ENCODE results near the gene PTPRE.

The PTPRE gene

DNA sequence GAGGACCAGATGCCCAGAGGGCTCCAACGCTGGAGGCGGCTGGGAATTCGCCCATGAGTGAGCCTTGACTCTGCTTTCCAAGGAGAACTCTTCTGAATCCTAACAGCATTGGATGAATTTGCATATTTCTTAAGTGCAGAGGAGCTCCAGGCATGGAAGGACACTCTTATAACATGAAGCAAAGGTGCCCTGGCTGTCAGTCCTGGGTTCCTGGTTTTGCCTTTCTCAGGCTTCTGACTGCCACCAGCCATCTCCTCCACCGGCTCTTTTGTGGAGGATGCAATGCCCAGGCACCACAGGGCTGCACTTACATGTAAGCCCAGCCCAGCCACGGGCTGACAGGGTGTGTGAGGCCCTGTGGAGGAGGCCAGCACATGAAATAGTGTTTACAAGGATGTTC, 22.4 kb upstream of the PTPRE start:
- no peak overlapping the region for H3K4me2 ChIP-seq (ENCODE audit: low read length)
- no peak overlapping the region for H3K4me3 ChIP-seq (ENCODE audit: low read length)
- no peaks in the 10 kb centered on the region for H3K9me2 ChIP-seq (replicated peaks; ENCODE audit: control insufficient read depth, low read length)
- H3K27me3 ChIP-seq (ENCODE audit: control insufficient read depth, low read length), result no peaks in the 10 kb centered on the region
- H3K9me3 ChIP-seq (ENCODE audit: control insufficient read depth, insufficient read depth, low read length), result no peaks in the 10 kb centered on the region
- TF ChIP-seq EZH2phosphoT487 (IDR thresholded peaks at IDR 0.05; ENCODE audit: borderline replicate concordance, low read length), result no peak
- TF ChIP-seq, protein P1, sequence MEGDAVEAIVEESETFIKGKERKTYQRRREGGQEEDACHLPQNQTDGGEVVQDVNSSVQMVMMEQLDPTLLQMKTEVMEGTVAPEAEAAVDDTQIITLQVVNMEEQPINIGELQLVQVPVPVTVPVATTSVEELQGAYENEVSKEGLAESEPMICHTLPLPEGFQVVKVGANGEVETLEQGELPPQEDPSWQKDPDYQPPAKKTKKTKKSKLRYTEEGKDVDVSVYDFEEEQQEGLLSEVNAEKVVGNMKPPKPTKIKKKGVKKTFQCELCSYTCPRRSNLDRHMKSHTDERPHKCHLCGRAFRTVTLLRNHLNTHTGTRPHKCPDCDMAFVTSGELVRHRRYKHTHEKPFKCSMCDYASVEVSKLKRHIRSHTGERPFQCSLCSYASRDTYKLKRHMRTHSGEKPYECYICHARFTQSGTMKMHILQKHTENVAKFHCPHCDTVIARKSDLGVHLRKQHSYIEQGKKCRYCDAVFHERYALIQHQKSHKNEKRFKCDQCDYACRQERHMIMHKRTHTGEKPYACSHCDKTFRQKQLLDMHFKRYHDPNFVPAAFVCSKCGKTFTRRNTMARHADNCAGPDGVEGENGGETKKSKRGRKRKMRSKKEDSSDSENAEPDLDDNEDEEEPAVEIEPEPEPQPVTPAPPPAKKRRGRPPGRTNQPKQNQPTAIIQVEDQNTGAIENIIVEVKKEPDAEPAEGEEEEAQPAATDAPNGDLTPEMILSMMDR (IDR thresholded peaks at IDR 0.05; ENCODE audit: low read depth, low read length, poor library complexity, severe bottlenecking), result no peak
- no peak overlapping the region for H3K27ac ChIP-seq (ENCODE audit: low read depth, low read length)
- H3F3A ChIP-seq (ENCODE audit: control insufficient read depth, insufficient read depth), result no peaks in the 10 kb centered on the region
- no peaks in the 10 kb centered on the region for H3K79me2 ChIP-seq (ENCODE audit: control insufficient read depth, low read length)
- no peaks in the 10 kb centered on the region for H4K20me1 ChIP-seq (ENCODE audit: control insufficient read depth, insufficient read depth, low read depth, low read length)
- H3K36me3 ChIP-seq (ENCODE audit: control insufficient read depth, low read length), result no peaks in the 10 kb centered on the region
- no peaks in the 10 kb centered on the region for H3K4me1 ChIP-seq (ENCODE audit: control insufficient read depth, low read length)

DNA sequence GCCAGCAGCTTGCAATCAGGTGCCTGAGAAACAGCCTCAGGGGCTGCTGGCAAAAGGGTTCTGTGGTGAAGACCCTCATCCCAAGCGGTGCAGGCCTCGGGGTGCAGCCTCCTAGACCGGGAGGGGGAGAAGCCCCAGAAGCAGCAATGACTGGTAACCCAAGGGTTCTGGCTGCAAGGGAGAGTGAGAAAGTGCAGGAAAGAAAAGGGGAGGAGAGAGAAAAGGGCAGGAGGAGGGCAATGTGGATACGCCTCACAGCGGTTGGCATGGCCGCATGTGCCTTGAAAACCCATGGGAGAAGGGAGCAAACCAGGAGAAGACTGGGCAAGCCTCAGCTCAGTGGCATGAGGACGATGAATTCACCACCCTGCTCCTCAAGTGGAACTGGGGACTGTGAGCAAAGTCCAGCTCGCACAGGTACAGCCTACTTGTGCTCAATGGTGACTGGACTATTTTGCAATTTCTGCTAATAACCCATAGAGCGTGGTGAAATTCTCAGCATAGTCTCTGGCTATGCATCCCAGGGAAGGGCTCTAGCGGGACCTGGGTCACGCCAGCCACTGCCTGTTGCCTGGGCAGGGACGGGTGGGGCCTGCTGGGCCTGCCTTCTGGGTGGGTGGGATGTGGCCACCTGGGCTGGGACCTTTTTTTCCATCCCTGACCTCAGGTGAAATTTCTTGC, 20.4 kb upstream of the PTPRE start:
- Histone ChIP-seq H3K9me2 (replicated peaks; ENCODE audit: control insufficient read depth, low read length) (no peaks in the 10 kb centered on the region), H3K36me3 (ENCODE audit: control insufficient read depth, low read length) (no peaks in the 10 kb centered on the region), H3K9me3 (ENCODE audit: control insufficient read depth, insufficient read depth, low read length) (no peaks in the 10 kb centered on the region), H3K4me2 (ENCODE audit: low read length) (no peak overlapping the region), H3K4me3 (ENCODE audit: low read length) (no peak overlapping the region), H3K79me2 (ENCODE audit: control insufficient read depth, low read length) (no peaks in the 10 kb centered on the region), H3F3A (ENCODE audit: control insufficient read depth, insufficient read depth) (no peaks in the 10 kb centered on the region), H3K27ac (ENCODE audit: low read depth, low read length) (no peak overlapping the region), H3K4me1 (ENCODE audit: control insufficient read depth, low read length) (no peaks in the 10 kb centered on the region), H3K27me3 (ENCODE audit: control insufficient read depth, low read length) (no peaks in the 10 kb centered on the region), H4K20me1 (ENCODE audit: control insufficient read depth, insufficient read depth, low read depth, low read length) (no peaks in the 10 kb centered on the region)
- TF ChIP-seq, protein P1 (IDR thresholded peaks at IDR 0.05; ENCODE audit: low read depth, low read length, poor library complexity, severe bottlenecking), result no peak
- no peak for TF ChIP-seq EZH2phosphoT487 (IDR thresholded peaks at IDR 0.05; ENCODE audit: borderline replicate concordance, low read length)

DNA sequence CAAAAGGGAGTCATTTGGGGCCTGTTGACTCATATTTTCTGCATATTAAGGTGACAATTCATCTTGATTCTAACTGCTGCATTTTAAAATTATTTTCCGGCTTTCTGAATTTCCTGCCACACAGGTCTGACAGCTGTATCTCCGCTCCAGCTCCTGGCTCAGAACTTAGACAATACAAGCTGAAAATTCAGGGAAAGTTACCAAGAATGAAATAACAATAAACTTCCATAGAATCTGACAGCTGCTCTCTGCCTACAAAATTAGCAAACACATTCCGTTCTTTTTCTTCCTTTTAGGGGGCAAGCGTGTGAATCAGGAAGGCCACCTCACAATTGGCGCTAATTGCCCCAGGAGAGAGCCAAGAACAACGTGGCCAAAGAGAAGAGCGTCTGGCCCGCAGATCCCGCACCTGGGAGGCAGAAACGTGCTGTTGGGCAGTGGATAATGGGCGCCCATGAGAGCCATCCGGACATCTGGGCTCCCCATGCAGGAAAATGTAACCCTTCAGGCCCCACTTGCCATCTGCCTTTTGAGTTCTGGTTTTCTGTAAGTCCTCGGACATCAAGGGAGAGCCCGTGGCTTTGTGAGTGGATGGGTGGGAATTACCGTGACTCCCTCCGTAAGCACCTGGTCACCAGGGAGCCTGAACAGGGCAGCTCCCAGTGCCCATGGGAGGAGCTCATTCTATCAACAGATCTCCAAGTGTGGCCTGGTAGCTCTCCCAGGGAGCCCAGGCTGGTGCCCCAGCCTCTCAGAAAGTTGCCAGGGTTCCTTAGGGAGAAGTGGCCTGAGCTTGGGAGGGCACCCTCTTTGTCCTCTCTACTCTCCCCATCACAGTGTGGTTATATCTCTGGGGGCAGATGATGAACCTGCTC, 19.1 kb upstream of the PTPRE start:
- Histone ChIP-seq H4K20me1 (ENCODE audit: control insufficient read depth, insufficient read depth, low read depth, low read length) (no peaks in the 10 kb centered on the region), H3K9me2 (replicated peaks; ENCODE audit: control insufficient read depth, low read length) (no peaks in the 10 kb centered on the region), H3F3A (ENCODE audit: control insufficient read depth, insufficient read depth) (no peaks in the 10 kb centered on the region), H3K4me3 (ENCODE audit: low read length) (no peak overlapping the region), H3K4me2 (ENCODE audit: low read length) (no peak overlapping the region), H3K4me1 (ENCODE audit: control insufficient read depth, low read length) (no peaks in the 10 kb centered on the region), H3K36me3 (ENCODE audit: control insufficient read depth, low read length) (no peaks in the 10 kb centered on the region), H3K27me3 (ENCODE audit: control insufficient read depth, low read length) (no peaks in the 10 kb centered on the region), H3K9me3 (ENCODE audit: control insufficient read depth, insufficient read depth, low read length) (no peaks in the 10 kb centered on the region), H3K79me2 (ENCODE audit: control insufficient read depth, low read length) (no peaks in the 10 kb centered on the region), H3K27ac (ENCODE audit: low read depth, low read length) (no peak overlapping the region)
- no peak for TF ChIP-seq EZH2phosphoT487 (IDR thresholded peaks at IDR 0.05; ENCODE audit: borderline replicate concordance, low read length)
- TF ChIP-seq, protein P1 (IDR thresholded peaks at IDR 0.05; ENCODE audit: low read depth, low read length, poor library complexity, severe bottlenecking), result no peak
